ENCODE data around the gene B3GLCT. TPM values are rescaled to one million over a fixed set of nuclear protein-coding genes. Genes with fewer than 3 reads are reported as not detected.
A peak's percentile ranks its signal among the peaks of the same experiment; 100 is the strongest.

Gene B3GLCT
- total RNA-seq, 2 donors from 2014 or later = 10.1 to 11.5 TPM

DNA sequence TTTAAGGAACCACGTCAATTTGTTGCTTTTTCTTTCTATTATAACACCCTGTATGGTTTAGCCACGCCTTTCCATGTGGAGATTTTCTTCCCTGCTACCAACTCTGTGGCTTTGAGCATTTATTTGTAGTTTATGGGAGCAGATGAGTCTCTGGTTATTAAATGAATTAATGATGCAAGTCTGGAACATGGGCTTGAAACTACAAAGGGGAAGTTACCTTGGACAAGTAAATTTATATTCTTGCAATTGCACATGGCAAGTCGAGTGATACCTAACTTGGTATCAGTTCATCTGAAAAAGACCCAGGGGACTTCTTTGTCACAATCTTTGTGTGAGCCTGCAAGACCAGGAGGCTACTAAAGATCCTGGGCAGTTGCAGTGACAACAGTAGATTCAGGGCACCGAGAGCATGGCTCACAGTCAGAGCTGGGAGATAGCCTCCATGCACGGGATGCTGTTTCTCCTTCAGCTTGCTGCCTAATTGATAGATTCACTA is 24.4 kb downstream of the B3GLCT start:
- Histone ChIP-seq H3K27me3 (ENCODE audit: control insufficient read depth, insufficient read depth, low read length, poor library complexity, severe bottlenecking) (no peaks in the 10 kb centered on the region), H3K9ac (ENCODE audit: extremely low read depth, low read length, poor library complexity, severe bottlenecking) (no peak overlapping the region), H3K9me3 (ENCODE audit: control insufficient read depth, low read length) (no peaks in the 10 kb centered on the region), H3K36me3 (ENCODE audit: control insufficient read depth, insufficient read depth, low read length) (peaks cover 2% of the 10 kb centered on the region), H3K27ac (ENCODE audit: low read depth, low read length) (no peak overlapping the region), H3K4me3 (ENCODE audit: low read length) (no peak overlapping the region), H3K4me1 (ENCODE audit: control insufficient read depth, insufficient read depth, low read length) (peaks cover 15% of the 10 kb centered on the region)
- H3K4me3 Mint-ChIP-seq = no peak overlapping the region
- no peaks in the 10 kb centered on the region for H3K9me3 Mint-ChIP-seq
- peaks cover 27% of the 10 kb centered on the region for H3K4me1 Mint-ChIP-seq
- H3K27me3 Mint-ChIP-seq (ENCODE audit: insufficient read depth) = no peaks in the 10 kb centered on the region
- TF ChIP-seq, protein P1, sequence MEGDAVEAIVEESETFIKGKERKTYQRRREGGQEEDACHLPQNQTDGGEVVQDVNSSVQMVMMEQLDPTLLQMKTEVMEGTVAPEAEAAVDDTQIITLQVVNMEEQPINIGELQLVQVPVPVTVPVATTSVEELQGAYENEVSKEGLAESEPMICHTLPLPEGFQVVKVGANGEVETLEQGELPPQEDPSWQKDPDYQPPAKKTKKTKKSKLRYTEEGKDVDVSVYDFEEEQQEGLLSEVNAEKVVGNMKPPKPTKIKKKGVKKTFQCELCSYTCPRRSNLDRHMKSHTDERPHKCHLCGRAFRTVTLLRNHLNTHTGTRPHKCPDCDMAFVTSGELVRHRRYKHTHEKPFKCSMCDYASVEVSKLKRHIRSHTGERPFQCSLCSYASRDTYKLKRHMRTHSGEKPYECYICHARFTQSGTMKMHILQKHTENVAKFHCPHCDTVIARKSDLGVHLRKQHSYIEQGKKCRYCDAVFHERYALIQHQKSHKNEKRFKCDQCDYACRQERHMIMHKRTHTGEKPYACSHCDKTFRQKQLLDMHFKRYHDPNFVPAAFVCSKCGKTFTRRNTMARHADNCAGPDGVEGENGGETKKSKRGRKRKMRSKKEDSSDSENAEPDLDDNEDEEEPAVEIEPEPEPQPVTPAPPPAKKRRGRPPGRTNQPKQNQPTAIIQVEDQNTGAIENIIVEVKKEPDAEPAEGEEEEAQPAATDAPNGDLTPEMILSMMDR (conservative IDR thresholded peaks at IDR 0.05) = no peak
- no peak overlapping the region for H3K27ac Mint-ChIP-seq
- 89 to 92% methylated on average over 3 to 5 of the region's 5 CpGs for WGBS, 2 experiments (ENCODE audit: insufficient coverage in 1 of 2, insufficient read length in 1 of 2)
- no peak for DNase-seq
- H3K36me3 Mint-ChIP-seq (ENCODE audit: low read depth) = peaks cover 2% of the 10 kb centered on the region

GRCh38 chr13:31224963-31225559 is 25.3 kb downstream of the B3GLCT start:
- no peak for DNase-seq
- no peaks in the 10 kb centered on the region for H3K9me3 ChIP-seq (ENCODE audit: control insufficient read depth, low read length)
- Mint-ChIP-seq H3K4me1 (peaks cover 27% of the 10 kb centered on the region), H3K27ac (no peak overlapping the region), H3K36me3 (ENCODE audit: low read depth) (peaks cover 6% of the 10 kb centered on the region), H3K27me3 (ENCODE audit: insufficient read depth) (no peaks in the 10 kb centered on the region), H3K4me3 (no peak overlapping the region), H3K9me3 (no peaks in the 10 kb centered on the region)
- no peaks in the 10 kb centered on the region for H3K27me3 ChIP-seq (ENCODE audit: control insufficient read depth, insufficient read depth, low read length, poor library complexity, severe bottlenecking)
- H3K9ac ChIP-seq (ENCODE audit: extremely low read depth, low read length, poor library complexity, severe bottlenecking) = no peak overlapping the region
- peaks cover 6% of the 10 kb centered on the region for H3K36me3 ChIP-seq (ENCODE audit: control insufficient read depth, insufficient read depth, low read length)
- peaks cover 15% of the 10 kb centered on the region for H3K4me1 ChIP-seq (ENCODE audit: control insufficient read depth, insufficient read depth, low read length)
- TF ChIP-seq, protein P1 (conservative IDR thresholded peaks at IDR 0.05) = no peak
- WGBS, 2 experiments (ENCODE audit: insufficient coverage in 1 of 2, insufficient read length in 1 of 2) = 57 to 90% methylated on average over 2 of the region's 2 CpGs
- no peak overlapping the region for H3K4me3 ChIP-seq (ENCODE audit: low read length)
- H3K27ac ChIP-seq (ENCODE audit: low read depth, low read length) = no peak overlapping the region

DNA sequence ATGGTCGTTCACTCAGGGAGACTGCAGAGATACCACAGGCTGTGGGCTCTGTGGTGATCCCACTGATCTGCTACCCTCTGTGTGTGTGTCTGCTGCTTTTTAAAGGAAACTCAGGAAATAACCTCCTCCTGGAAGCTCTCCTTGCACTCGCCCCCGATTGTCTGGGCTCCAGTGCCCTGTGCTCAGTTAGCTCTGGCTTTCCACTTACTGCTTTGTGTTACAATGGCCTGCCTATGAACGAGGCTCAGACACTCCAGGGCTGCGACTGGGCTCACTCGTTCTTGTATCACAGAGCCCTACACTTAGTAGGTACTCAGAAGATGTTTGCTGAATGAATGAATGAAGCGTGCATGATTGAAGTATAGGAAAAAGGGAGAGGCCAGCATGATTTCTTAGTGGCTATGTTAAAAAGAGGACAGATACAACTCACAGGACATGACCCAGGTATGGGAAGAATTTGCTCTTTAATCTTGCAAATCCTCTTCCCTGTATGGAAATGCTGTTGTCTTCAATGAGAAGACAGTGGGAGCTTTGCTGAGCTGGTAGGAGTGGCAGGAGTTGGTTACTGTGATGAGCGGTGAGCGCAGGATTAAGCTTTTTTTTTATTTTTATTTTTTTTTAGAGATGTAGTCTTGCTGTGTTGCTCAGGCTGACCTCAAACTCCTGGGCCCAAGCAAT is 26.4 kb downstream of the B3GLCT start:
- H3K27ac ChIP-seq (ENCODE audit: low read depth, low read length) = no peak overlapping the region
- no peak overlapping the region for H3K4me3 ChIP-seq (ENCODE audit: low read length)
- H3K36me3 ChIP-seq (ENCODE audit: control insufficient read depth, insufficient read depth, low read length) = peaks cover 11% of the 10 kb centered on the region
- Mint-ChIP-seq H3K27me3 (ENCODE audit: insufficient read depth) (no peaks in the 10 kb centered on the region), H3K4me1 (peaks cover 27% of the 10 kb centered on the region), H3K36me3 (ENCODE audit: low read depth) (peaks cover 7% of the 10 kb centered on the region), H3K9me3 (no peaks in the 10 kb centered on the region), H3K27ac (peak overlapping the region; percentile 37), H3K4me3 (no peak overlapping the region)
- 69 to 71% methylated on average over 8 of the region's 9 CpGs for WGBS, 2 experiments (ENCODE audit: insufficient coverage in 1 of 2, insufficient read length in 1 of 2)
- no peaks in the 10 kb centered on the region for H3K27me3 ChIP-seq (ENCODE audit: control insufficient read depth, insufficient read depth, low read length, poor library complexity, severe bottlenecking)
- no peaks in the 10 kb centered on the region for H3K9me3 ChIP-seq (ENCODE audit: control insufficient read depth, low read length)
- no peak overlapping the region for H3K9ac ChIP-seq (ENCODE audit: extremely low read depth, low read length, poor library complexity, severe bottlenecking)
- peaks cover 15% of the 10 kb centered on the region for H3K4me1 ChIP-seq (ENCODE audit: control insufficient read depth, insufficient read depth, low read length)
- TF ChIP-seq, protein P1 (conservative IDR thresholded peaks at IDR 0.05) = no peak
- peak; percentile 67 for DNase-seq
